GM19455 (cell line): Measurements from ENCODE around the gene ITGB2.

Experiments used
- ATAC-seq: cut with Tn5 transposase; IDR thresholded peaks from one replicate; pipeline ENCODE4 v1.9.1; 2021; ENCODE audit not compliant: unreplicated experiment

Gene ITGB2

GRCh38 chr21:44898851-44899767, 21.6 kb downstream of the ITGB2 start:
- no peak for ATAC-seq

- no peak for ATAC-seq
Observed at GRCh38 chr21:44898011-44898488, 22.6 kb downstream of the ITGB2 start.

GRCh38 chr21:44897326-44898010, 23.2 kb downstream of the ITGB2 start:
- ATAC-seq = no peak

GRCh38 chr21:44896561-44897286, 24.0 kb downstream of the ITGB2 start:
- ATAC-seq = no peak

GRCh38 chr21:44895859-44896258, 24.8 kb downstream of the ITGB2 start:
- no peak for ATAC-seq

- no peak for ATAC-seq
Observed at GRCh38 chr21:44894687-44895302, 25.9 kb downstream of the ITGB2 start.

GRCh38 chr21:44893948-44894656, 26.6 kb downstream of the ITGB2 start:
- no peak for ATAC-seq

- ATAC-seq = no peak
Observed at GRCh38 chr21:44893278-44893556, 27.5 kb downstream of the ITGB2 start.

- no peak for ATAC-seq
Observed at GRCh38 chr21:44892536-44893277, 28.0 kb downstream of the ITGB2 start.

- ATAC-seq = no peak
Observed at GRCh38 chr21:44892095-44892494, 28.6 kb downstream of the ITGB2 start.

- no peak for ATAC-seq
Observed at GRCh38 chr21:44891631-44892031, 29.1 kb downstream of the ITGB2 start.

- no peak for ATAC-seq
Observed at GRCh38 chr21:44890961-44891541, 29.6 kb downstream of the ITGB2 start.

- ATAC-seq = no peak
Observed at GRCh38 chr21:44890338-44890931, 30.3 kb downstream of the ITGB2 start.

GRCh38 chr21:44889625-44890337, 30.9 kb downstream of the ITGB2 start:
- no peak for ATAC-seq

- ATAC-seq = no peak
Observed at GRCh38 chr21:44888581-44889550, 31.8 kb downstream of the ITGB2 start.

- no peak for ATAC-seq
Observed at GRCh38 chr21:44887807-44888580, 32.7 kb downstream of the ITGB2 start.
